Loucy (cell line): ENCODE results near the gene TREX2.

ENCODE experiments used
- EZH2phosphoT487 ChIP-seq: fragments of 200-600 bp; IDR thresholded peaks from 2 replicates; pipeline ENCODE4 v1.6.1; 2018; ENCODE audit warnings: antibody characterized with exemption, mild to moderate bottlenecking, moderate library complexity, borderline replicate concordance
- TF ChIP-seq, protein P1 (sequence below): fragments of 200-600 bp; sonication (generic); conservative IDR thresholded peaks from 2 replicates; pipeline ENCODE4 v1.5.1; 2014; ENCODE audit warnings: mild to moderate bottlenecking, antibody characterized with exemption, low read length

- TF ChIP-seq, protein P1, sequence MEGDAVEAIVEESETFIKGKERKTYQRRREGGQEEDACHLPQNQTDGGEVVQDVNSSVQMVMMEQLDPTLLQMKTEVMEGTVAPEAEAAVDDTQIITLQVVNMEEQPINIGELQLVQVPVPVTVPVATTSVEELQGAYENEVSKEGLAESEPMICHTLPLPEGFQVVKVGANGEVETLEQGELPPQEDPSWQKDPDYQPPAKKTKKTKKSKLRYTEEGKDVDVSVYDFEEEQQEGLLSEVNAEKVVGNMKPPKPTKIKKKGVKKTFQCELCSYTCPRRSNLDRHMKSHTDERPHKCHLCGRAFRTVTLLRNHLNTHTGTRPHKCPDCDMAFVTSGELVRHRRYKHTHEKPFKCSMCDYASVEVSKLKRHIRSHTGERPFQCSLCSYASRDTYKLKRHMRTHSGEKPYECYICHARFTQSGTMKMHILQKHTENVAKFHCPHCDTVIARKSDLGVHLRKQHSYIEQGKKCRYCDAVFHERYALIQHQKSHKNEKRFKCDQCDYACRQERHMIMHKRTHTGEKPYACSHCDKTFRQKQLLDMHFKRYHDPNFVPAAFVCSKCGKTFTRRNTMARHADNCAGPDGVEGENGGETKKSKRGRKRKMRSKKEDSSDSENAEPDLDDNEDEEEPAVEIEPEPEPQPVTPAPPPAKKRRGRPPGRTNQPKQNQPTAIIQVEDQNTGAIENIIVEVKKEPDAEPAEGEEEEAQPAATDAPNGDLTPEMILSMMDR, result no peak
- no peak for TF ChIP-seq EZH2phosphoT487
Observed at GRCh38 chrX:153409414-153410101, 36.3 kb downstream of the TREX2 start.
